ENCODE measurements around the gene TRHDE.
"Not testable (repeated sequence)": the region's sequence is repeated elsewhere in the genome, so short reads cannot be mapped to it uniquely, and the experiment has no call there.

The TRHDE gene

DNA sequence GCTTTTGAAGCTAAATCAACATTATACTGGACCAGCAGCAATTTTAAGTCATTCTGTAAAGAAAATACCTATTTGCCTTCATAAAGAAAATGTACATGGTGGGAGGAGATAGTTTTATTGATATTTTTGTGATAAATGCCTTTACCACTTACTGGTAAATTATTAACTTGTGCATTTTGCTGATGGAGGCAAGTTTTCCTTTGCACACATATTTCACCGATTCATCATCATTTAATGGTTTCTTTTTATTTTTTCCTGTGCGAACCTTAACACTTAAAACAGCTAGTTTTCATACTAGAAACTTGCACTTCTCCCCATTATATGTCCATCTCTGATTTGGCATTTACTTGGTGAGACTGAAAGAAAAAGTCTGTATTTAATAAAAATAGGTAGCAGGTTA is 239.3 kb downstream of the TRHDE start (continued):
- TF ChIP-seq ARNTL (CRISPR knock-in tag; IDR thresholded peaks at IDR 0.05; ENCODE audit: borderline replicate concordance, low read depth) (no peak), ZNF565 (CRISPR knock-in tag; conservative IDR thresholded peaks at IDR 0.05; ENCODE audit: low read depth) (no peak)

DNA sequence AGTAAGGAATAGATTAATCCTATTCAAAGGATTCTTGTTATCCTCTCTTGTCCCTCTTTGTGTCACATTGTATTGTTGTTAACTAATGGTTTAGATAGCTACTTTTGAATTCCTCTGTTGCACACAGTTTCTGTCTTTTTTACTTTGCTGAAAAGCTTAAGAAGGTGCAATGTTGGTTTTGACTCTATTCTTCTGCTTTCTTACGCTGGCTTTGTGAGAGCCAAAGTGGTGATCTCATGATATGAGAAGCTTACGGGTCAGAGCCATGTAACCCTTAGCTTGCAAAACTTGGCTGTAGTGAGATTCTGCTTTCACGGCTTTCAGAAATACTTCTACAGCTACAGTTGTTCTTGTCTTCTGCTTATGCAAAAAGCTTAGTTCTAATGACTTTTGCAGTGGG is 239.7 kb downstream of the TRHDE start:
- ATAC-seq = no peak
- TF ChIP-seq ZFP30 (CRISPR knock-in tag; IDR thresholded peaks at IDR 0.05) = no peak
- TF ChIP-seq, protein P1, sequence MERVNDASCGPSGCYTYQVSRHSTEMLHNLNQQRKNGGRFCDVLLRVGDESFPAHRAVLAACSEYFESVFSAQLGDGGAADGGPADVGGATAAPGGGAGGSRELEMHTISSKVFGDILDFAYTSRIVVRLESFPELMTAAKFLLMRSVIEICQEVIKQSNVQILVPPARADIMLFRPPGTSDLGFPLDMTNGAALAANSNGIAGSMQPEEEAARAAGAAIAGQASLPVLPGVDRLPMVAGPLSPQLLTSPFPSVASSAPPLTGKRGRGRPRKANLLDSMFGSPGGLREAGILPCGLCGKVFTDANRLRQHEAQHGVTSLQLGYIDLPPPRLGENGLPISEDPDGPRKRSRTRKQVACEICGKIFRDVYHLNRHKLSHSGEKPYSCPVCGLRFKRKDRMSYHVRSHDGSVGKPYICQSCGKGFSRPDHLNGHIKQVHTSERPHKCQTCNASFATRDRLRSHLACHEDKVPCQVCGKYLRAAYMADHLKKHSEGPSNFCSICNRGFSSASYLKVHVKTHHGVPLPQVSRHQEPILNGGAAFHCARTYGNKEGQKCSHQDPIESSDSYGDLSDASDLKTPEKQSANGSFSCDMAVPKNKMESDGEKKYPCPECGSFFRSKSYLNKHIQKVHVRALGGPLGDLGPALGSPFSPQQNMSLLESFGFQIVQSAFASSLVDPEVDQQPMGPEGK (CRISPR knock-in tag; IDR thresholded peaks at IDR 0.05; ENCODE audit: borderline replicate concordance) = no peak
- TF ChIP-seq POU6F1 (CRISPR knock-in tag; IDR thresholded peaks at IDR 0.05; ENCODE audit: borderline replicate concordance, low read depth) = no peak
- TF ChIP-seq, protein P2, sequence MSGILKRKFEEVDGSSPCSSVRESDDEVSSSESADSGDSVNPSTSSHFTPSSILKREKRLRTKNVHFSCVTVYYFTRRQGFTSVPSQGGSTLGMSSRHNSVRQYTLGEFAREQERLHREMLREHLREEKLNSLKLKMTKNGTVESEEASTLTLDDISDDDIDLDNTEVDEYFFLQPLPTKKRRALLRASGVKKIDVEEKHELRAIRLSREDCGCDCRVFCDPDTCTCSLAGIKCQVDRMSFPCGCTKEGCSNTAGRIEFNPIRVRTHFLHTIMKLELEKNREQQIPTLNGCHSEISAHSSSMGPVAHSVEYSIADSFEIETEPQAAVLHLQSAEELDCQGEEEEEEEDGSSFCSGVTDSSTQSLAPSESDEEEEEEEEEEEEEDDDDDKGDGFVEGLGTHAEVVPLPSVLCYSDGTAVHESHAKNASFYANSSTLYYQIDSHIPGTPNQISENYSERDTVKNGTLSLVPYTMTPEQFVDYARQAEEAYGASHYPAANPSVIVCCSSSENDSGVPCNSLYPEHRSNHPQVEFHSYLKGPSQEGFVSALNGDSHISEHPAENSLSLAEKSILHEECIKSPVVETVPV (CRISPR knock-in tag; IDR thresholded peaks at IDR 0.05) = no peak
- no peak for TF ChIP-seq SNAI2 (CRISPR knock-in tag; IDR thresholded peaks at IDR 0.05)
- no peak for TF ChIP-seq ZFP3 (CRISPR knock-in tag; IDR thresholded peaks at IDR 0.05)
- TF ChIP-seq BACH2 (CRISPR knock-in tag; IDR thresholded peaks at IDR 0.05; ENCODE audit: borderline replicate concordance) = no peak
- TF ChIP-seq ISL1 (CRISPR knock-in tag; IDR thresholded peaks at IDR 0.05) = no peak
- no peak for TF ChIP-seq OSR1 (CRISPR knock-in tag; IDR thresholded peaks at IDR 0.05)
- TF ChIP-seq ZNF565 (CRISPR knock-in tag; conservative IDR thresholded peaks at IDR 0.05; ENCODE audit: low read depth) = no peak
- TF ChIP-seq RARB (CRISPR knock-in tag; IDR thresholded peaks at IDR 0.05) = no peak

DNA sequence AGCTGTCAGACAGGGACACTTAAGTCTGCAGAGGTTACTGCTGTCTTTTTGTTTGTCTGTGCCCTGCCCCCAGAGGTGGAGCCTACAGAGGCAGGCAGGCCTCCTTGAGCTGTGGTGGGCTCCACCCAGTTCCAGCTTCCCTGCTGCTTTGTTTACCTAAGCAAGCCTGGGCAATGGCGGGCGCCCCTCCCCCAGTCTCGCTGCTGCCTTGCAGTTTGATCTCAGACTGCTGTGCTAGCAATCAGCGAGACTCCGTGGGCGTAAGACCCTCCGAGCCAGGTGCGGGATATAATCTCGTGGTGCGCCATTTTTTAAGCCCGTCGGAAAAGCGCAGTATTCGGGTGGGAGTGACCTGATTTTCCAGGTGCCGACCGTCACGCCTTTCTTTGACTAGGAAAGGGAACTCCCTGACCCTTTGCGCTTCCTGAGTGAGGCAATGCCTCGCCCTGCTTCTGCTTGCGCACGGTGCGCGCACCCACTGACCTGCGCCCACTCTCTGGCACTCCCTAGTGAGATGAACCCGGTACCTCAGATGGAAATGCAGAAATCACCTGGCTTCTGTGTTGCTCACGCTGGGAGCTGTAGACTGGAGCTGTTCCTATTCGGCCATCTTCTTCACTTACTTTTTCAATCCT is 248.0 kb downstream of the TRHDE start:
- not testable (repeated sequence) for ATAC-seq

DNA sequence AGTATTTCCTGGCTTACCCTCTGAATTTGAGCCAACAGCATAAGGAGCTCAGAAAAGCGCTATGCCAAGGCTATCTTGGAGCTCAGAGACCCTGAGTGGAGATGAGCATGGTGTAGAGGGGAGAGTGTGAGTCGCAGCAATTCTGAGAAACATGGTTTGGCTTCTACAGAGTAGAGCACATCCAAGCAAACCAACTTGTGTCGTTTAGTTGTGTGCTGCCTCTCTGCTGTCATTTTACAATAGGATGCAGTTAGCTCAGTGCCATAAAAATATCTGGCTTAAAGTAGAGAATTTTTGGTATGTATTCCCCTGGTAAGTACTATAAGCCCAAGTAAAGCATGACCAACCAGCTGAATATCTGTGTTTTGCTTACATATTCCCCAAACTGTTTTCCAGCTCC is 249.2 kb downstream of the TRHDE start:
- no peak for TF ChIP-seq ESRRG (CRISPR knock-in tag; IDR thresholded peaks at IDR 0.05)
- no peak for TF ChIP-seq ISL1 (CRISPR knock-in tag; IDR thresholded peaks at IDR 0.05)
- TF ChIP-seq ZFP30 (CRISPR knock-in tag; IDR thresholded peaks at IDR 0.05) = no peak
- no peak for TF ChIP-seq ARNTL (CRISPR knock-in tag; IDR thresholded peaks at IDR 0.05; ENCODE audit: borderline replicate concordance, low read depth)
- TF ChIP-seq TOX (CRISPR knock-in tag; IDR thresholded peaks at IDR 0.05; ENCODE audit: borderline replicate concordance) = no peak
- no peak for TF ChIP-seq ZNF70 (CRISPR knock-in tag; IDR thresholded peaks at IDR 0.05)
- TF ChIP-seq TCF4 (CRISPR knock-in tag; IDR thresholded peaks at IDR 0.05; ENCODE audit: borderline replicate concordance) = no peak
- TF ChIP-seq, protein P2 (CRISPR knock-in tag; IDR thresholded peaks at IDR 0.05) = no peak
- TF ChIP-seq PPARA (CRISPR knock-in tag; IDR thresholded peaks at IDR 0.05; ENCODE audit: borderline replicate concordance) = no peak
- TF ChIP-seq ZFP3 (CRISPR knock-in tag; IDR thresholded peaks at IDR 0.05) = no peak
- no peak for TF ChIP-seq RARB (CRISPR knock-in tag; IDR thresholded peaks at IDR 0.05)
- TF ChIP-seq TSHZ2 (CRISPR knock-in tag; IDR thresholded peaks at IDR 0.05) = no peak
- TF ChIP-seq, protein P3, sequence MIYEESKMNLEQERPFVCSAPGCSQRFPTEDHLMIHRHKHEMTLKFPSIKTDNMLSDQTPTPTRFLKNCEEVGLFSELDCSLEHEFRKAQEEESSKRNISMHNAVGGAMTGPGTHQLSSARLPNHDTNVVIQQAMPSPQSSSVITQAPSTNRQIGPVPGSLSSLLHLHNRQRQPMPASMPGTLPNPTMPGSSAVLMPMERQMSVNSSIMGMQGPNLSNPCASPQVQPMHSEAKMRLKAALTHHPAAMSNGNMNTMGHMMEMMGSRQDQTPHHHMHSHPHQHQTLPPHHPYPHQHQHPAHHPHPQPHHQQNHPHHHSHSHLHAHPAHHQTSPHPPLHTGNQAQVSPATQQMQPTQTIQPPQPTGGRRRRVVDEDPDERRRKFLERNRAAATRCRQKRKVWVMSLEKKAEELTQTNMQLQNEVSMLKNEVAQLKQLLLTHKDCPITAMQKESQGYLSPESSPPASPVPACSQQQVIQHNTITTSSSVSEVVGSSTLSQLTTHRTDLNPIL (CRISPR knock-in tag; IDR thresholded peaks at IDR 0.05; ENCODE audit: low read depth) = no peak
- no peak for ATAC-seq
